ENCODE data around the gene PTH. TPM values are rescaled to one million over a fixed set of nuclear protein-coding genes. Genes with fewer than 3 reads are reported as not detected.

The PTH gene
- total and polyA plus RNA-seq, 9 of the 15 experiments (the other 6 are each of a cell fraction or from before 2014, with no cell fraction given) = not detected

GRCh38 chr11:13462311-13462900 is 33.4 kb downstream of the PTH start (continued):
- TF ChIP-seq, protein P1, sequence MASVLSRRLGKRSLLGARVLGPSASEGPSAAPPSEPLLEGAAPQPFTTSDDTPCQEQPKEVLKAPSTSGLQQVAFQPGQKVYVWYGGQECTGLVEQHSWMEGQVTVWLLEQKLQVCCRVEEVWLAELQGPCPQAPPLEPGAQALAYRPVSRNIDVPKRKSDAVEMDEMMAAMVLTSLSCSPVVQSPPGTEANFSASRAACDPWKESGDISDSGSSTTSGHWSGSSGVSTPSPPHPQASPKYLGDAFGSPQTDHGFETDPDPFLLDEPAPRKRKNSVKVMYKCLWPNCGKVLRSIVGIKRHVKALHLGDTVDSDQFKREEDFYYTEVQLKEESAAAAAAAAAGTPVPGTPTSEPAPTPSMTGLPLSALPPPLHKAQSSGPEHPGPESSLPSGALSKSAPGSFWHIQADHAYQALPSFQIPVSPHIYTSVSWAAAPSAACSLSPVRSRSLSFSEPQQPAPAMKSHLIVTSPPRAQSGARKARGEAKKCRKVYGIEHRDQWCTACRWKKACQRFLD (CRISPR knock-in tag; IDR thresholded peaks at IDR 0.05) = 0 out of 2 replicates have a peak, but pooled peaks have one; percentile 31
- TF ChIP-seq RAD21 (CRISPR knock-in tag; conservative IDR thresholded peaks at IDR 0.05 in 1 of 2, IDR thresholded peaks at IDR 0.05 in 1 of 2) (no peak), CTBP1 (IDR thresholded peaks at IDR 0.05; ENCODE audit: borderline replicate concordance) (peak; percentile 94), MEIS2 (IDR thresholded peaks at IDR 0.05; ENCODE audit: partially characterized antibody) (peak; percentile 3), SPI1 (IDR thresholded peaks at IDR 0.05; ENCODE audit: borderline replicate concordance, low read depth, low read length) (peak; percentile 25; the same call in 1 of the 2 replicates), KDM1A (IDR thresholded peaks at IDR 0.05) (peak; percentile 35 to 66; a peak in 1 of 4 replicates), FOSL1 (tag; conservative IDR thresholded peaks at IDR 0.05) (peak; percentile 64), HOXB6 (CRISPR knock-in tag; IDR thresholded peaks at IDR 0.05; ENCODE audit: borderline replicate concordance) (no peak), MTF1 (CRISPR knock-in tag; IDR thresholded peaks at IDR 0.05; ENCODE audit: borderline replicate concordance) (no peak), SAP30 (IDR thresholded peaks at IDR 0.05; ENCODE audit: borderline replicate concordance, insufficient read depth, low read depth, low read length, poor library complexity, severe bottlenecking) (peak; percentile 60), RBBP5 (IDR thresholded peaks at IDR 0.05; ENCODE audit: borderline replicate concordance, insufficient read depth, low read length, poor library complexity, severe bottlenecking) (no peak), SOX6 (IDR thresholded peaks at IDR 0.05) (peak; percentile 38; the same call in 1 of the 2 replicates), BHLHE40 (IDR thresholded peaks at IDR 0.05; ENCODE audit: low read length) (0 out of 2 replicates have a peak, but pooled peaks have one; percentile 2), VEZF1 (CRISPR knock-in tag; IDR thresholded peaks at IDR 0.05) (peak; percentile 66), PKNOX1 (IDR thresholded peaks at IDR 0.05) (peak; percentile 44), ZNF707 (CRISPR knock-in tag; conservative IDR thresholded peaks at IDR 0.05) (no peak), CBFB (CRISPR knock-in tag; IDR thresholded peaks at IDR 0.05) (no peak), ZNF77 (CRISPR knock-in tag; IDR thresholded peaks at IDR 0.05) (no peak), ZEB2 (IDR thresholded peaks at IDR 0.05) (peak; percentile 86), ZNF175 (CRISPR knock-in tag; IDR thresholded peaks at IDR 0.05; ENCODE audit: low read depth) (no peak), SMARCE1 (IDR thresholded peaks at IDR 0.05) (no peak), ZKSCAN8 (CRISPR knock-in tag; IDR thresholded peaks at IDR 0.05) (no peak), RCOR1 (IDR thresholded peaks at IDR 0.05; ENCODE audit: borderline replicate concordance in 1 of 2, low read depth in 2 of 2, low read length in 2 of 2) (peak in 1 of 2 experiments; percentile 79; a peak in 2 of 4 replicates)
- TF ChIP-seq, protein P2, sequence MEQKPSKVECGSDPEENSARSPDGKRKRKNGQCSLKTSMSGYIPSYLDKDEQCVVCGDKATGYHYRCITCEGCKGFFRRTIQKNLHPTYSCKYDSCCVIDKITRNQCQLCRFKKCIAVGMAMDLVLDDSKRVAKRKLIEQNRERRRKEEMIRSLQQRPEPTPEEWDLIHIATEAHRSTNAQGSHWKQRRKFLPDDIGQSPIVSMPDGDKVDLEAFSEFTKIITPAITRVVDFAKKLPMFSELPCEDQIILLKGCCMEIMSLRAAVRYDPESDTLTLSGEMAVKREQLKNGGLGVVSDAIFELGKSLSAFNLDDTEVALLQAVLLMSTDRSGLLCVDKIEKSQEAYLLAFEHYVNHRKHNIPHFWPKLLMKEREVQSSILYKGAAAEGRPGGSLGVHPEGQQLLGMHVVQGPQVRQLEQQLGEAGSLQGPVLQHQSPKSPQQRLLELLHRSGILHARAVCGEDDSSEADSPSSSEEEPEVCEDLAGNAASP (IDR thresholded peaks at IDR 0.05) = no peak

Measured in K562 (cell line).